HEK293 (cell line): ENCODE measurements around the gene H3-3A.

ENCODE experiments used
- BCL11A ChIP-seq: fragments of 450-650 bp; formaldehyde crosslinking; IDR thresholded peaks from 2 replicates; pipeline ENCODE4 v1.5.1; 2016; ENCODE audit warnings: low read depth, missing biosample characterization, missing genetic modification characterization
- GLIS1 ChIP-seq: fragments of 450-650 bp; formaldehyde crosslinking; IDR thresholded peaks from 2 replicates; pipeline ENCODE4 v1.5.1; 2016; ENCODE audit warnings: missing biosample characterization, missing genetic modification characterization
- HIC1 ChIP-seq: fragments of 450-650 bp; formaldehyde crosslinking; IDR thresholded peaks from 2 replicates; pipeline ENCODE4 v1.5.1; 2016; ENCODE audit warnings: missing biosample characterization, missing genetic modification characterization
- HOXA7 ChIP-seq: sonication (generic); formaldehyde crosslinking; IDR thresholded peaks from 2 replicates; pipeline ENCODE4 v1.8.1; 2022; ENCODE audit warnings: missing genetic modification reagents, borderline replicate concordance
- MEIS1 ChIP-seq: sonication (generic); formaldehyde crosslinking; IDR thresholded peaks from 2 replicates; pipeline ENCODE4 v1.8.1; 2022; ENCODE audit warnings: missing genetic modification reagents, mild to moderate bottlenecking, borderline replicate concordance
- WT1 ChIP-seq: fragments of 450-650 bp; formaldehyde crosslinking; IDR thresholded peaks from 2 replicates; pipeline ENCODE4 v1.5.1; 2016; ENCODE audit warnings: missing biosample characterization, missing genetic modification characterization
- ZBTB17 ChIP-seq: fragments of 450-650 bp; formaldehyde crosslinking; IDR thresholded peaks from 2 replicates; pipeline ENCODE4 v1.5.1; 2016; ENCODE audit warnings: missing biosample characterization, missing genetic modification characterization
- ZBTB8A ChIP-seq: fragments of 450-650 bp; formaldehyde crosslinking; IDR thresholded peaks from 2 replicates; pipeline ENCODE4 v1.5.1; 2016; ENCODE audit warnings: missing biosample characterization, missing genetic modification characterization
- ZNF10 ChIP-seq: fragments of 450-650 bp; formaldehyde crosslinking; IDR thresholded peaks from 2 replicates; pipeline ENCODE4 v1.5.1; 2017; ENCODE audit warnings: missing biosample characterization, missing genetic modification characterization
- ZNF132 ChIP-seq: fragments of 450-650 bp; formaldehyde crosslinking; IDR thresholded peaks from 2 replicates; pipeline ENCODE4 v1.5.1; 2017; ENCODE audit warnings: missing biosample characterization, missing genetic modification characterization, borderline replicate concordance
- ZNF2 ChIP-seq: fragments of 450-650 bp; formaldehyde crosslinking; IDR thresholded peaks from 2 replicates; pipeline ENCODE4 v1.5.1; 2016; ENCODE audit warnings: missing biosample characterization, missing genetic modification characterization
- ZNF202 ChIP-seq: fragments of 450-650 bp; formaldehyde crosslinking; IDR thresholded peaks from 2 replicates; pipeline ENCODE4 v1.5.1; 2016; ENCODE audit warnings: missing biosample characterization, missing genetic modification characterization, borderline replicate concordance
- ZNF302 ChIP-seq: fragments of 450-650 bp; formaldehyde crosslinking; IDR thresholded peaks from 2 replicates; pipeline ENCODE4 v1.5.1; 2016; ENCODE audit warnings: missing biosample characterization, missing genetic modification characterization, low read depth
- ZNF311 ChIP-seq: fragments of 450-650 bp; formaldehyde crosslinking; IDR thresholded peaks from 2 replicates; pipeline ENCODE4 v1.5.1; 2017; ENCODE audit warnings: missing biosample characterization, missing genetic modification characterization, borderline replicate concordance
- ZNF37A ChIP-seq: fragments of 450-650 bp; IDR thresholded peaks from 2 replicates; pipeline ENCODE4 v1.5.1; 2018; ENCODE audit warnings: missing biosample characterization, missing genetic modification characterization
- ZNF391 ChIP-seq: fragments of 450-650 bp; formaldehyde crosslinking; IDR thresholded peaks from 2 replicates; pipeline ENCODE4 v1.5.1; 2016; ENCODE audit warnings: low read depth, missing biosample characterization, missing genetic modification characterization, borderline replicate concordance
- ZNF658 ChIP-seq: fragments of 450-650 bp; formaldehyde crosslinking; IDR thresholded peaks from 2 replicates; pipeline ENCODE4; 2016; ENCODE audit warnings: missing biosample characterization, missing genetic modification characterization
- ZNF701 ChIP-seq: fragments of 450-650 bp; formaldehyde crosslinking; IDR thresholded peaks from 2 replicates; pipeline ENCODE4 v1.5.1; 2016; ENCODE audit warnings: missing biosample characterization, missing genetic modification characterization
- ZNF707 ChIP-seq: fragments of 450-650 bp; formaldehyde crosslinking; IDR thresholded peaks from 2 replicates; pipeline ENCODE4 v1.5.1; 2016; ENCODE audit warnings: missing biosample characterization, missing genetic modification characterization
- ZNF768 ChIP-seq: fragments of 450-650 bp; formaldehyde crosslinking; IDR thresholded peaks from 2 replicates; pipeline ENCODE4 v1.5.1; 2018; ENCODE audit warnings: missing biosample characterization, mild to moderate bottlenecking, missing genetic modification characterization
- ZNF792 ChIP-seq: fragments of 450-650 bp; formaldehyde crosslinking; IDR thresholded peaks from 2 replicates; pipeline ENCODE4 v1.5.1; 2016; ENCODE audit warnings: missing biosample characterization, missing genetic modification characterization
- ZNF843 ChIP-seq: fragments of 450-650 bp; formaldehyde crosslinking; IDR thresholded peaks from 2 replicates; pipeline ENCODE4 v1.5.1; 2016; ENCODE audit warnings: missing biosample characterization, missing genetic modification characterization
- ZSCAN23 ChIP-seq: fragments of 450-650 bp; formaldehyde crosslinking; IDR thresholded peaks from 2 replicates; pipeline ENCODE4 v1.5.1; 2016; ENCODE audit warnings: missing biosample characterization, missing genetic modification characterization
- ZXDB ChIP-seq: fragments of 450-650 bp; formaldehyde crosslinking; IDR thresholded peaks from 2 replicates; pipeline ENCODE4 v1.5.1; 2016; ENCODE audit warnings: missing biosample characterization, missing genetic modification characterization
- TF ChIP-seq, protein P1 (sequence below): fragments of 450-650 bp; formaldehyde crosslinking; IDR thresholded peaks from 2 replicates; pipeline ENCODE4 v1.5.1; 2017; ENCODE audit warnings: missing biosample characterization, mild to moderate bottlenecking, missing genetic modification characterization, moderate library complexity
- TF ChIP-seq, protein P2 (sequence below): fragments of 450-650 bp; formaldehyde crosslinking; IDR thresholded peaks from 2 replicates; pipeline ENCODE4 v1.5.1; 2016; ENCODE audit warnings: missing biosample characterization, missing genetic modification characterization
- TF ChIP-seq, protein P3 (sequence below): fragments of 450-650 bp; formaldehyde crosslinking; optimal IDR thresholded peaks from 2 replicates; pipeline ENCODE3; 2016; ENCODE audit warnings: missing biosample characterization, mild to moderate bottlenecking, missing genetic modification characterization
- TF ChIP-seq, protein P4 (sequence below): fragments of 450-650 bp; formaldehyde crosslinking; IDR thresholded peaks from 2 replicates; pipeline ENCODE4 v1.5.1; 2016; ENCODE audit warnings: missing biosample characterization, missing genetic modification characterization, low read depth
- TF ChIP-seq, protein P5 (sequence below): fragments of 450-650 bp; formaldehyde crosslinking; IDR thresholded peaks from 2 replicates; pipeline ENCODE4 v1.5.1; 2016; ENCODE audit warnings: missing biosample characterization, missing genetic modification characterization

The H3-3A gene

GRCh38 chr1:226100436-226101391 lies 38.2 kb downstream of the H3-3A start (continued):
- TF ChIP-seq, protein P1, sequence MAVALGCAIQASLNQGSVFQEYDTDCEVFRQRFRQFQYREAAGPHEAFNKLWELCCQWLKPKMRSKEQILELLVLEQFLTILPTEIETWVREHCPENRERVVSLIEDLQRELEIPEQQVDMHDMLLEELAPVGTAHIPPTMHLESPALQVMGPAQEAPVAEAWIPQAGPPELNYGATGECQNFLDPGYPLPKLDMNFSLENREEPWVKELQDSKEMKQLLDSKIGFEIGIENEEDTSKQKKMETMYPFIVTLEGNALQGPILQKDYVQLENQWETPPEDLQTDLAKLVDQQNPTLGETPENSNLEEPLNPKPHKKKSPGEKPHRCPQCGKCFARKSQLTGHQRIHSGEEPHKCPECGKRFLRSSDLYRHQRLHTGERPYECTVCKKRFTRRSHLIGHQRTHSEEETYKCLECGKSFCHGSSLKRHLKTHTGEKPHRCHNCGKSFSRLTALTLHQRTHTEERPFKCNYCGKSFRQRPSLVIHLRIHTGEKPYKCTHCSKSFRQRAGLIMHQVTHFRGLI (tag by site-specific recombination), result no peak
- TF ChIP-seq ZNF658 (tag by site-specific recombination) (no peak), ZSCAN23 (tag by site-specific recombination) (no peak), BCL11A (tag by site-specific recombination) (no peak), ZNF311 (tag by site-specific recombination) (no peak), ZNF10 (tag by site-specific recombination) (no peak), ZNF391 (tag by site-specific recombination) (no peak), ZNF843 (tag by site-specific recombination) (no peak), ZNF768 (tag by site-specific recombination) (no peak), ZNF132 (tag by site-specific recombination) (no peak), ZNF302 (tag by site-specific recombination) (no peak), HIC1 (no peak), ZNF707 (tag by site-specific recombination) (no peak), ZNF792 (tag by site-specific recombination) (no peak), ZNF37A (tag by site-specific recombination) (no peak), ZNF202 (tag by site-specific recombination) (no peak), ZNF701 (no peak), WT1 (no peak), HOXA7 (CRISPR knock-in tag) (no peak), ZNF2 (tag by site-specific recombination) (0 out of 2 replicates have a peak, but pooled peaks have one; percentile 34), ZBTB17 (peak; percentile 56), GLIS1 (tag by site-specific recombination) (no peak), MEIS1 (CRISPR knock-in tag) (no peak), ZBTB8A (no peak), ZXDB (tag by site-specific recombination) (no peak)
- TF ChIP-seq, protein P2, sequence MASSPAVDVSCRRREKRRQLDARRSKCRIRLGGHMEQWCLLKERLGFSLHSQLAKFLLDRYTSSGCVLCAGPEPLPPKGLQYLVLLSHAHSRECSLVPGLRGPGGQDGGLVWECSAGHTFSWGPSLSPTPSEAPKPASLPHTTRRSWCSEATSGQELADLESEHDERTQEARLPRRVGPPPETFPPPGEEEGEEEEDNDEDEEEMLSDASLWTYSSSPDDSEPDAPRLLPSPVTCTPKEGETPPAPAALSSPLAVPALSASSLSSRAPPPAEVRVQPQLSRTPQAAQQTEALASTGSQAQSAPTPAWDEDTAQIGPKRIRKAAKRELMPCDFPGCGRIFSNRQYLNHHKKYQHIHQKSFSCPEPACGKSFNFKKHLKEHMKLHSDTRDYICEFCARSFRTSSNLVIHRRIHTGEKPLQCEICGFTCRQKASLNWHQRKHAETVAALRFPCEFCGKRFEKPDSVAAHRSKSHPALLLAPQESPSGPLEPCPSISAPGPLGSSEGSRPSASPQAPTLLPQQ (tag by site-specific recombination), result peak; percentile 65
- TF ChIP-seq, protein P3, sequence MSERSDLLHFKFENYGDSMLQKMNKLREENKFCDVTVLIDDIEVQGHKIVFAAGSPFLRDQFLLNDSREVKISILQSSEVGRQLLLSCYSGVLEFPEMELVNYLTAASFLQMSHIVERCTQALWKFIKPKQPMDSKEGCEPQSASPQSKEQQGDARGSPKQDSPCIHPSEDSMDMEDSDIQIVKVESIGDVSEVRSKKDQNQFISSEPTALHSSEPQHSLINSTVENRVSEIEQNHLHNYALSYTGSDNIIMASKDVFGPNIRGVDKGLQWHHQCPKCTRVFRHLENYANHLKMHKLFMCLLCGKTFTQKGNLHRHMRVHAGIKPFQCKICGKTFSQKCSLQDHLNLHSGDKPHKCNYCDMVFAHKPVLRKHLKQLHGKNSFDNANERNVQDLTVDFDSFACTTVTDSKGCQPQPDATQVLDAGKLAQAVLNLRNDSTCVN (tag by site-specific recombination), result no peak
- TF ChIP-seq, protein P4, sequence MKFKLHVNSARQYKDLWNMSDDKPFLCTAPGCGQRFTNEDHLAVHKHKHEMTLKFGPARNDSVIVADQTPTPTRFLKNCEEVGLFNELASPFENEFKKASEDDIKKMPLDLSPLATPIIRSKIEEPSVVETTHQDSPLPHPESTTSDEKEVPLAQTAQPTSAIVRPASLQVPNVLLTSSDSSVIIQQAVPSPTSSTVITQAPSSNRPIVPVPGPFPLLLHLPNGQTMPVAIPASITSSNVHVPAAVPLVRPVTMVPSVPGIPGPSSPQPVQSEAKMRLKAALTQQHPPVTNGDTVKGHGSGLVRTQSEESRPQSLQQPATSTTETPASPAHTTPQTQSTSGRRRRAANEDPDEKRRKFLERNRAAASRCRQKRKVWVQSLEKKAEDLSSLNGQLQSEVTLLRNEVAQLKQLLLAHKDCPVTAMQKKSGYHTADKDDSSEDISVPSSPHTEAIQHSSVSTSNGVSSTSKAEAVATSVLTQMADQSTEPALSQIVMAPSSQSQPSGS (tag by site-specific recombination), result peak; percentile 93
- TF ChIP-seq, protein P5, sequence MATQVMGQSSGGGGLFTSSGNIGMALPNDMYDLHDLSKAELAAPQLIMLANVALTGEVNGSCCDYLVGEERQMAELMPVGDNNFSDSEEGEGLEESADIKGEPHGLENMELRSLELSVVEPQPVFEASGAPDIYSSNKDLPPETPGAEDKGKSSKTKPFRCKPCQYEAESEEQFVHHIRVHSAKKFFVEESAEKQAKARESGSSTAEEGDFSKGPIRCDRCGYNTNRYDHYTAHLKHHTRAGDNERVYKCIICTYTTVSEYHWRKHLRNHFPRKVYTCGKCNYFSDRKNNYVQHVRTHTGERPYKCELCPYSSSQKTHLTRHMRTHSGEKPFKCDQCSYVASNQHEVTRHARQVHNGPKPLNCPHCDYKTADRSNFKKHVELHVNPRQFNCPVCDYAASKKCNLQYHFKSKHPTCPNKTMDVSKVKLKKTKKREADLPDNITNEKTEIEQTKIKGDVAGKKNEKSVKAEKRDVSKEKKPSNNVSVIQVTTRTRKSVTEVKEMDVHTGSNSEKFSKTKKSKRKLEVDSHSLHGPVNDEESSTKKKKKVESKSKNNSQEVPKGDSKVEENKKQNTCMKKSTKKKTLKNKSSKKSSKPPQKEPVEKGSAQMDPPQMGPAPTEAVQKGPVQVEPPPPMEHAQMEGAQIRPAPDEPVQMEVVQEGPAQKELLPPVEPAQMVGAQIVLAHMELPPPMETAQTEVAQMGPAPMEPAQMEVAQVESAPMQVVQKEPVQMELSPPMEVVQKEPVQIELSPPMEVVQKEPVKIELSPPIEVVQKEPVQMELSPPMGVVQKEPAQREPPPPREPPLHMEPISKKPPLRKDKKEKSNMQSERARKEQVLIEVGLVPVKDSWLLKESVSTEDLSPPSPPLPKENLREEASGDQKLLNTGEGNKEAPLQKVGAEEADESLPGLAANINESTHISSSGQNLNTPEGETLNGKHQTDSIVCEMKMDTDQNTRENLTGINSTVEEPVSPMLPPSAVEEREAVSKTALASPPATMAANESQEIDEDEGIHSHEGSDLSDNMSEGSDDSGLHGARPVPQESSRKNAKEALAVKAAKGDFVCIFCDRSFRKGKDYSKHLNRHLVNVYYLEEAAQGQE, result no peak
